GM12891 (cell line): Measurements from ENCODE around the gene TAS1R3.

Experiments
- DNase-seq: peaks from one replicate; pipeline ENCODE4 v3.0.0; 2011; ENCODE audit warnings: low spot score; ENCODE audit not compliant: insufficient read length
- FAIRE-seq: peaks from 2 replicates; lab custom pipeline; 2011; peaks lifted over from hg19 to GRCh38; lab: Jason Lieb, UNC
- PAX5 ChIP-seq: IDR thresholded peaks from 2 replicates; pipeline ENCODE4 v1.6.1; 2011; ENCODE audit warnings: low read length, moderate library complexity, mild to moderate bottlenecking; ENCODE audit not compliant: insufficient read depth, severe bottlenecking
- POLR2A ChIP-seq: IDR thresholded peaks from 2 replicates; pipeline ENCODE4 v1.6.1; 2011; ENCODE audit warnings: low read depth, low read length, control low read depth
- POLR2AphosphoS5 ChIP-seq: IDR thresholded peaks from 2 replicates; pipeline ENCODE4 v1.6.1; 2011; ENCODE audit warnings: low read depth, low read length, control low read depth
- POU2F2 ChIP-seq: IDR thresholded peaks from 2 replicates; pipeline ENCODE4 v1.6.1; 2011; ENCODE audit warnings: low read depth, mild to moderate bottlenecking, control low read depth, low read length, moderate library complexity
- SPI1 ChIP-seq: IDR thresholded peaks from 2 replicates; pipeline ENCODE4 v1.6.1; 2011; ENCODE audit warnings: low read depth, low read length, control low read depth
- TAF1 ChIP-seq: IDR thresholded peaks from 2 replicates; pipeline ENCODE4 v1.6.1; 2011; ENCODE audit warnings: low read depth, low read length, control low read depth

TAS1R3 gene

GRCh38 chr1:1295154-1295923 lies 35.7 kb upstream of the TAS1R3 start:
- no peak for FAIRE-seq
- no peak for DNase-seq
- TF ChIP-seq POLR2AphosphoS5, result no peak
- TF ChIP-seq TAF1, result no peak
- no peak for TF ChIP-seq POU2F2
- TF ChIP-seq SPI1, result no peak
- TF ChIP-seq PAX5, result no peak
- no peak for TF ChIP-seq POLR2A

- DNase-seq (no peak), FAIRE-seq (no peak)
- TF ChIP-seq PAX5, result no peak
- TF ChIP-seq POLR2A, result no peak
Observed at GRCh38 chr1:1296070-1297061, 34.7 kb upstream of the TAS1R3 start.

GRCh38 chr1:1297802-1298424 lies 33.2 kb upstream of the TAS1R3 start:
- TF ChIP-seq PAX5 (no peak), POLR2AphosphoS5 (no peak), POU2F2 (no peak), SPI1 (no peak), TAF1 (no peak), POLR2A (no peak)
- no peak for FAIRE-seq
- DNase-seq, result no peak

- no peak for DNase-seq
Observed at GRCh38 chr1:1298861-1299685, 32.0 kb upstream of the TAS1R3 start.

GRCh38 chr1:1299686-1300351 lies 31.3 kb upstream of the TAS1R3 start:
- TF ChIP-seq POLR2A, result no peak
- no peak for TF ChIP-seq TAF1
- no peak for TF ChIP-seq PAX5
- no peak for TF ChIP-seq SPI1
- TF ChIP-seq POLR2AphosphoS5, result no peak
- no peak for TF ChIP-seq POU2F2
- FAIRE-seq (peak; percentile 52), DNase-seq (no peak)

More at GRCh38 chr1:1298861-1299685, 32.0 kb upstream of the TAS1R3 start:
- no peak for FAIRE-seq
- TF ChIP-seq TAF1 (no peak), POU2F2 (no peak), PAX5 (no peak), POLR2AphosphoS5 (no peak), SPI1 (no peak), POLR2A (no peak)

- DNase-seq (no peak), FAIRE-seq (no peak)
- no peak for TF ChIP-seq POLR2AphosphoS5
- no peak for TF ChIP-seq TAF1
- no peak for TF ChIP-seq POLR2A
- no peak for TF ChIP-seq POU2F2
- no peak for TF ChIP-seq PAX5
- no peak for TF ChIP-seq SPI1
Observed at GRCh38 chr1:1300352-1300739, 30.7 kb upstream of the TAS1R3 start.

GRCh38 chr1:1302006-1302430 lies 29.1 kb upstream of the TAS1R3 start:
- no peak for TF ChIP-seq POLR2A
- no peak for TF ChIP-seq POLR2AphosphoS5
- TF ChIP-seq PAX5, result no peak
- no peak for TF ChIP-seq SPI1
- no peak for TF ChIP-seq POU2F2
- TF ChIP-seq TAF1, result no peak
- no peak for DNase-seq
- FAIRE-seq, result no peak

- FAIRE-seq (no peak), DNase-seq (no peak)
- TF ChIP-seq PAX5, result no peak
- no peak for TF ChIP-seq SPI1
- TF ChIP-seq TAF1, result no peak
- no peak for TF ChIP-seq POU2F2
- no peak for TF ChIP-seq POLR2AphosphoS5
- TF ChIP-seq POLR2A, result no peak
Observed at GRCh38 chr1:1302951-1303509, 28.1 kb upstream of the TAS1R3 start.
